AG20443 (cell line): ENCODE measurements around the gene FANCF.

Experiments used
- DNase-seq: peaks from one replicate; pipeline ENCODE4 v3.0.0; 2012; ENCODE audit warnings: low spot score, mixed read lengths

FANCF gene

GRCh38 chr11:22624742-22625447 lies 728 bp downstream of the FANCF start:
- DNase-seq = peak; percentile 56

DNA sequence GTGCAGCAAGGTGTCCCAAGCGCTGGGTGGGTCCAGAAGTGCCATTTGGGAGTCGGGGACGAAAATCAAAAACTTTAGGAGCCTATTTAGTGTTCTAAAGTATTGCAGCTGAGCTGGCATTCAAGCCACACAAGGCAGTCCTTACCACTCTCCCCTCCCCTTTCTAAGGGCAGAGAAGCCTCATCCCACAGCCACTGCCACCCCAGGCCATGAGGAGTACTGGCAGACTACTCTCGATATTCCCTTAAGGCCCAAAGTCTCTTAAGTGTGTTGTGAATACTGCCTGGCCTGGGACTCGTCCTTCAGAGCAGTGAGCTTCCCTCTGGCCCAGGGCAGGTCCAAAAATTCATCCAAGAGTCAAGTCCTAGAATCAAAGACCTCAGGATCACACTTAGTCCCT lies 7.8 kb downstream of the FANCF start:
- no peak for DNase-seq

DNA sequence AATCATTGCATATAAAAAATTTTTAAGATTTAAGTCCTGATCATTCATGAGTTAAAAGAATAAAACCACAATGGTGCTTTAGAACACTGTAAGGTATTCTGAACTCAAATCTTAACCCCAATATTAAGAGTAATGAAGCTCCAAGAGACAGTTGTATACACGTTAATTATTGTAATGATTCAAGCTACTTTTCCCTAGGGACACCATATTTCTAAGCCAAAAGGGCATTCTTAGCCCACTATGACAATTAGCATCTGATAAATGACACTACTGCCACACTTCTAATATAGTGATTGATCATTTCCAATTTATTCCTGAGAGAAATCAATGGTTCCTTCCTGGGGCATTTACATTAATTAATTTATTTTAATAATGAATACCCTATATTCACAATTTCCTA lies 21.7 kb downstream of the FANCF start:
- no peak for DNase-seq

GRCh38 chr11:22602504-22602903 lies 23.1 kb downstream of the FANCF start:
- no peak for DNase-seq

DNA sequence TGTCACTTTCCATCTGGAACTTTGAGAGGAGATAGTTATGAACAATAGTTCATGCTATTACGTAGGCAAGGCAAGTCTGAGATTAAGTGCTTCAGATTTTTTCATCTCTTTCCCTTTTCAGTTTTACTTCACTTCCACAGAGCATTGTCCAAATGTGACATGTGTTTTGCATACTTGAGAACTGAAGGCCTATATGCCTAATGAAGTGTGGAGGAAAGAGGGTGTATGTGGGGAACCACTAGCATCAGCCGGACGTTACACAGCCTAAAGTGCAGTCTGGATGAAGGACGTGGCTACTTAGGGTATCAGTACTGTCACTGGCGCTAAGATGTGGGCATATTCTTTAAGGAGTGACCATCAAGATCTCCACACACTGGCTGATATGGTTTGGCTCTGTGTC lies 26.2 kb downstream of the FANCF start:
- DNase-seq = no peak

DNA sequence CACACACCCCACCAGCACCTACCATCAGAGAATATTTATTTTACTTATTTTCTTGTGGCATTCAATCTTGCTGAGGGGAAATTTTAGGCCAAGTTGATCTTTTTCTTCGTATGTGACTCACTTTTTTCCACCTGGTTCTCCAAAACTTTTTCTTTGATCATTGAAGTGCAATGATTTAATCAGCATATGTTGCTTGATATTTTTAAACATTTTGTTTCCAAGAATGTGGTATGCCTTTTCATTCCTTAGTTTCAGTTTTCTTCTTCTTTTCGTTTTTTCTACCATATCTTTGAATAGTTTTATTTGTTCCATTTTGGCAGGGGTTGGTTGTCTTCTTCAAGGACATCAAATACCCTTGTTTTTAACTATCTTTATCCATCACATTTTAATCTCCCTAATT lies 28.6 kb downstream of the FANCF start:
- no peak for DNase-seq

DNA sequence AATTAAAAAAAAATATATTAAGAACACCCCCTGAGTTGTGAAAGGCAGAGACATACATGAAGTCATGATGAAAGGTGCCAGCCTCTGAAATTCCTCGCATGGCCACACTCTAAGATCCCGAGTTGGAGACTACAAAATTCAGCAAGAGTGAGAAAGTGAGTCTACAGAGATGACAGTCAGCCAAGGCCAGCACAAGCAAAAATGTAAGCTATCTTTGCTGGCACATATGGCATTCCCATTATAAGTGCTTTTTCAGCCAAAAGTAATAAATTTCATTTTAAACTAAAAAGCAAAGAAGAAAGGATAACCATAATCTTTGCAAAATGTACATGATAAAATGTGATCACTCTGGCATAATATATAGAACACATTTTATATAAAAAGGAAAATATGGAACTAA lies 40.6 kb downstream of the FANCF start:
- no peak for DNase-seq

GRCh38 chr11:22583963-22584492 lies 41.6 kb downstream of the FANCF start:
- DNase-seq = no peak

DNA sequence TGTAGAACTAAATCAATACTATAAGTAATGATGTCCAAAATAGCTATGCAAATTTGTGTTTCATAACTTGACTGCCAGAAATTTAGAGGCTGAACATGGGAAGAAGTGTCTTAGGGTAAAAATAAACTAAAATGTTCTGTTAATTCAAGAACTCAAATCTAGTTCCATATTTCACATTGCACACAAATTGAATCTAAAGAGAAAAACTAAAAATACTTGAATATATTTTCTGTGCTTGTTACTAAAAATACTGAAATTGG lies 43.5 kb downstream of the FANCF start:
- DNase-seq = no peak

GRCh38 chr11:22581354-22582150 lies 44.1 kb downstream of the FANCF start:
- no peak for DNase-seq

GRCh38 chr11:22577854-22578253 lies 47.8 kb downstream of the FANCF start:
- DNase-seq = no peak
